ENCODE measurements around the gene KIF26B.
"Not testable (repeated sequence)": the region's sequence is repeated elsewhere in the genome, so short reads cannot be mapped to it uniquely, and the experiment has no call there.

The KIF26B gene

DNA sequence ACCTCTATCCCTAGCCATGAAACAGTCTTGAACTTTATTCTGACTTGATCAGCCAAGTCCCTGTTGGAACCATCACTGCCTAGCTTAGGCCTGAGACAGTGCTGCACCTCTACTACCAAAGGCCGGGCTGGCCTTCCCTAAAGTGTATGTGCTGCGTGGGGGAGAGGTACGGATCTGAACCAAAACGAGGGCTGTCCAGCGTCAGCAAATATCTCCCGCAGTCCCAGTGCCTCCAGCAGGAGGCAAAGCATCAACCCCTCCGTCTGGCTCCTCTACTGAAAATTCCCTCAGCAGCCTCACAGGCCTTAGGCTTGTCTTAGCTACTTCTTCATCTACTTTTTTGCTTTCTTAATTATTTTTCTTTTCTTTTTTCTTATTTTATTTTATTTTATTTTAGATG, 33.3 kb upstream of the KIF26B start:
- H3K4me3 ChIP-seq (replicated peaks; ENCODE audit: low read depth, low read length) = no peak overlapping the region
- no peak for DNase-seq (ENCODE audit: extremely low read depth, low read depth)
- TF ChIP-seq, protein P1, sequence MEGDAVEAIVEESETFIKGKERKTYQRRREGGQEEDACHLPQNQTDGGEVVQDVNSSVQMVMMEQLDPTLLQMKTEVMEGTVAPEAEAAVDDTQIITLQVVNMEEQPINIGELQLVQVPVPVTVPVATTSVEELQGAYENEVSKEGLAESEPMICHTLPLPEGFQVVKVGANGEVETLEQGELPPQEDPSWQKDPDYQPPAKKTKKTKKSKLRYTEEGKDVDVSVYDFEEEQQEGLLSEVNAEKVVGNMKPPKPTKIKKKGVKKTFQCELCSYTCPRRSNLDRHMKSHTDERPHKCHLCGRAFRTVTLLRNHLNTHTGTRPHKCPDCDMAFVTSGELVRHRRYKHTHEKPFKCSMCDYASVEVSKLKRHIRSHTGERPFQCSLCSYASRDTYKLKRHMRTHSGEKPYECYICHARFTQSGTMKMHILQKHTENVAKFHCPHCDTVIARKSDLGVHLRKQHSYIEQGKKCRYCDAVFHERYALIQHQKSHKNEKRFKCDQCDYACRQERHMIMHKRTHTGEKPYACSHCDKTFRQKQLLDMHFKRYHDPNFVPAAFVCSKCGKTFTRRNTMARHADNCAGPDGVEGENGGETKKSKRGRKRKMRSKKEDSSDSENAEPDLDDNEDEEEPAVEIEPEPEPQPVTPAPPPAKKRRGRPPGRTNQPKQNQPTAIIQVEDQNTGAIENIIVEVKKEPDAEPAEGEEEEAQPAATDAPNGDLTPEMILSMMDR (IDR thresholded peaks at IDR 0.05; ENCODE audit: low read depth, low read length, missing control alignments) = no peak

DNA sequence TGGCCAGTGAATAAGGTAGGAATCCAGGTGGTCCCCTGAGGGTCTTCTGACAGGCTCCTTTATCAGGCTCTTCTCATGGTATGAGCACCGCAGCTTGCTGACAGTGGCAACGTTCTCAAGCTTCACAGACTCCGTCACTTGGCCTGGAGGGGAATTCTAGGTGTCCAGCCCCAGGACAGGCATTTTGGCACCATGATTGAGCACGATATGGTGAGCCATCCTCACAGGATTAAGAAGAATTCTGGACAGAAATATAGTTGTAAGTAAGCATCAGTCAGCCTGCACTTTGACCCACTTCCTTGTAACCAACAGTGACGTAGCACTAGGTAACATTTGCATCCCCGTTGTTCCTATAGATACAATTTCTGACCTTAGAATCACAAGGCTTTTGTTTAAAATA, 30.5 kb upstream of the KIF26B start:
- TF ChIP-seq, protein P1 (IDR thresholded peaks at IDR 0.05; ENCODE audit: low read depth, low read length, missing control alignments) = no peak
- no peak for DNase-seq (ENCODE audit: extremely low read depth, low read depth)
- no peak overlapping the region for H3K4me3 ChIP-seq (replicated peaks; ENCODE audit: low read depth, low read length)

DNA sequence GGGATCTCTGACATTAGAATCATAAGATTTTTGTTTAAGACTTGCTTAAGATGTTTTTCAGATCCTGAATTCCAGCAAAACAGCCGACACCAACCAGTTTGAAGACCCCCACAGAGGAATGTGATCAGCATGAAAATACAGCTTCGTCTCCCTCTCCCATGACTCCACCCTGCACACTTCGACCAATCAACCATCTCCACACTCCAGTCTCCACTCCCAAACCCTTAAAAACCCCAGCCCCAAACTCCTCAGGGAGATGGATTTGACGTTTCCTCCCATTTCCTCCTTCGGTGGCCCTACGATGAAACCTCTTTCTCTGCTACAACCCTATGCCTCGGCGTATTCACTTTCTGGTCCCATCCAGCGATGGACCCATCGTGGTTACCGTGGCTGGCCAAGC, 30.1 kb upstream of the KIF26B start:
- DNase-seq (ENCODE audit: extremely low read depth, low read depth) = no peak
- H3K4me3 ChIP-seq (replicated peaks; ENCODE audit: low read depth, low read length) = no peak overlapping the region
- TF ChIP-seq, protein P1 (IDR thresholded peaks at IDR 0.05; ENCODE audit: low read depth, low read length, missing control alignments) = no peak

GRCh38 chr1:245126530-245126929, 28.3 kb upstream of the KIF26B start:
- TF ChIP-seq, protein P1 (IDR thresholded peaks at IDR 0.05; ENCODE audit: low read depth, low read length, missing control alignments) = no peak
- no peak overlapping the region for H3K4me3 ChIP-seq (replicated peaks; ENCODE audit: low read depth, low read length)
- no peak for DNase-seq (ENCODE audit: extremely low read depth, low read depth)

DNA sequence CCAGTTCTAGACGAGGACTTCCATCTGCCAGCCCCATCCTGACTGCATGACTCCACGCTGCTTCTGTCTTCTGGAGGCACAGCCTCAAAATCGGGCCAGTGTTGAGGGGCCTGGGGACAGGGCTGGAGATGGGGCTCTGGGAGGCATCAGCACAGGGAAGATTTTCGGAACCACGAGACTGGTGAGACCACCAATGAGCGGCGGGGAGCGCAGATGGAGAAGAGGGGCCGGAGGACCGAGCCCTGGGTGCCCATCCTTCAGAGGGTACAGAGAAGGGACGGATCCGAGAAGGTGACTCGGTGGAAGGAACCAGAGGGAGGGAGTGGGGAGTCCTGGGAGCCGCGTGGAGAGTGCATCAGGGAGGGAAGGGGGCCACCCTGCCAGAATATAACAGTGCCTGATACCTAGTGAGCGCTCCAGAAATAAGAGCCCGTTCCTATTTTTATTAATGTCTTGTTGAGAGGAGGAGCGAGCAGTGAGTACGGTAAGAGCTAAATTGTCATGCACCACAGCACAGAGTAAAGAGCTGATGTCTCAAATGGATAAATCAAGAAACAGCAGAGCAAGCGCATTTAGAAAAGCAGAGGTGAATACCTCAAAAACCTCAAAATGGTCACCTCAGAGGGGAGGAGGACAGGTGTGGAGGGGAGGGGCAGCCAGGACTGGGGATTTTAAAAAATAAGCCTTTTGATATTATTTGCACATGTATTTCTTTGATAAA, 26.2 kb upstream of the KIF26B start:
- no peak for DNase-seq (ENCODE audit: extremely low read depth, low read depth)
- TF ChIP-seq, protein P1 (IDR thresholded peaks at IDR 0.05; ENCODE audit: low read depth, low read length, missing control alignments) = no peak
- H3K4me3 ChIP-seq (replicated peaks; ENCODE audit: low read depth, low read length) = no peak overlapping the region

GRCh38 chr1:245129319-245130240, 25.2 kb upstream of the KIF26B start:
- TF ChIP-seq, protein P1 (IDR thresholded peaks at IDR 0.05; ENCODE audit: low read depth, low read length, missing control alignments) = no peak
- H3K4me3 ChIP-seq (replicated peaks; ENCODE audit: low read depth, low read length) = no peak overlapping the region
- no peak for DNase-seq (ENCODE audit: extremely low read depth, low read depth)

DNA sequence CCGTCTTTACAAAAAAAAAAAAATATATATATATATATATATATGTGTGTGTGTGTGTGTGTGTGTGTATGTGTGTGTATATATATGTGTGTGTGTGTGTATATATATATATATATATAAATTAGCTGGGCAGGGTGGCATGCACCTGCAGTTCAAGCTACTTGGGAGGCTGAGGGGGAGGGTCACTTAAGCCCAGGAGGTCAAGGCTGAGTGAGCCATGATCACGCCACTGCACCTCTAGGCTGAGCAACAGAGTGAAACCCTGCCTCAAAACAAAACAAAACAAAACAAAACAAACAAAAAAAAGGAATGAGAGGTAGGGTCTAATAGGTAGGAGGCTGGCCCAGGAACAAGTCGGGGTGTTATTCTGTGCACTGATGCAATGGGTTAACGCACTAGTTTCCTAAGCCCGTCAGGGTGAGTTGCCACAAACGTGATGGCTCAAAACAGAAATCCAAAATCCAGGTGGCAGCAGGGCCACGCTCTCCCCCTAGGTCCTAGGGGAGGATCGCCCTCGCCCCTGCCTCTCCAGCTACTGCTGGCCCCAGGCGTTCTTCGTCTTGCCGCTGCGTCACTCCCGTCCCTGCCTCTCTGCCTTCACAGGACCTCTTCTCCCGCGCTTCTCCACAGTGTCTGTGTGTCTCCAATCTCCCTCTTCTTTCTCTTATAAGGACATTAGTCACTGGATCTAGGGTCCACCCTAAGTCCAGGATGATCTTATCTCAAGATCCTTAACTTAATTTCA, 24.3 kb upstream of the KIF26B start:
- H3K4me3 ChIP-seq (replicated peaks; ENCODE audit: low read depth, low read length); DNase-seq (ENCODE audit: extremely low read depth, low read depth): not testable (repeated sequence)

All from HFF-Myc (cell line).